MM.1S (cell line): ENCODE measurements around the gene POLA2.
"Not testable (repeated sequence)": the region's sequence is repeated elsewhere in the genome, so short reads cannot be mapped to it uniquely, and the experiment has no call there.

Experiments
- DNase-seq: peaks from one replicate; pipeline ENCODE4 v3.0.0-alpha.2; 2015
- H2AFZ ChIP-seq: fragments of 300-600 bp; sonication (generic); 2 replicates; pipeline ENCODE4 v1.6.0; 2016; ENCODE audit warnings: antibody characterized with exemption, low read length
- H3F3A ChIP-seq: fragments of 300-600 bp; sonication (generic); 2 replicates; pipeline ENCODE4 v1.6.1; 2016; ENCODE audit warnings: mild to moderate bottlenecking, antibody characterized with exemption, low read length, moderate library complexity, mixed read lengths; ENCODE audit not compliant: insufficient read depth
- H3K27ac ChIP-seq: fragments of 300-600 bp; sonication (generic); 2 replicates; pipeline ENCODE4 v1.5.1; 2016; ENCODE audit warnings: mild to moderate bottlenecking, low read length
- H3K27me3 ChIP-seq: fragments of 300-600 bp; sonication (generic); replicated peaks from 2 replicates; pipeline ENCODE4 v1.6.0; 2016; ENCODE audit warnings: low read length; ENCODE audit not compliant: insufficient read depth
- H3K36me3 ChIP-seq: fragments of 300-600 bp; sonication (generic); replicated peaks from 2 replicates; pipeline ENCODE4 v1.6.1; 2016; ENCODE audit warnings: mild to moderate bottlenecking, low read length, mixed read lengths; ENCODE audit not compliant: insufficient read depth
- H3K4me1 ChIP-seq: fragments of 300-600 bp; sonication (generic); 2 replicates; pipeline ENCODE4 v1.6.1; 2016; ENCODE audit warnings: low read length, mixed read lengths
- H3K4me2 ChIP-seq: fragments of 300-600 bp; sonication (generic); 2 replicates; pipeline ENCODE4 v1.6.0; 2016; ENCODE audit warnings: low read depth, low read length
- H3K4me3 ChIP-seq: fragments of 300-600 bp; sonication (generic); 2 replicates; pipeline ENCODE4 v1.5.1; 2016; ENCODE audit warnings: low read length, mixed read lengths
- H3K79me2 ChIP-seq: fragments of 300-600 bp; sonication (generic); 2 replicates; pipeline ENCODE4 v1.6.1; 2016; ENCODE audit warnings: mixed run types, low read length, mixed read lengths
- H3K9ac ChIP-seq: fragments of 300-600 bp; sonication (generic); 2 replicates; pipeline ENCODE4 v1.6.1; 2016; ENCODE audit warnings: low read length, mixed read lengths
- H3K9me2 ChIP-seq: fragments of 300-600 bp; sonication (generic); replicated peaks from 2 replicates; pipeline ENCODE4 v1.6.1; 2016; ENCODE audit warnings: mild to moderate bottlenecking, low read length, mixed read lengths; ENCODE audit not compliant: insufficient read depth
- H3K9me3 ChIP-seq: fragments of 300-600 bp; sonication (generic); replicated peaks from 2 replicates; pipeline ENCODE4 v1.6.1; 2016; ENCODE audit warnings: mild to moderate bottlenecking, low read length, mixed read lengths; ENCODE audit not compliant: insufficient read depth
- H4K20me1 ChIP-seq: fragments of 300-600 bp; sonication (generic); 2 replicates; pipeline ENCODE4 v1.6.1; 2016; ENCODE audit warnings: mild to moderate bottlenecking, low read length, moderate library complexity, mixed read lengths; ENCODE audit not compliant: insufficient read depth
- CTCF ChIP-seq: fragments of 300-600 bp; sonication (generic); IDR thresholded peaks from 2 replicates; pipeline ENCODE4 v1.5.1; 2016; ENCODE audit warnings: antibody characterized with exemption, low read length, mixed read lengths
- EZH2 ChIP-seq: fragments of 300-600 bp; sonication (generic); optimal IDR thresholded peaks from 2 replicates; pipeline ENCODE3; 2017; ENCODE audit warnings: low read depth, mild to moderate bottlenecking, antibody characterized with exemption, low read length, mixed read lengths
- EZH2phosphoT487 ChIP-seq: fragments of 300-600 bp; sonication (generic); IDR thresholded peaks from 2 replicates; pipeline ENCODE4 v1.6.1; 2018; ENCODE audit warnings: antibody characterized with exemption, low read length

POLA2 gene

GRCh38 chr11:65242389-65242788 lies 19.4 kb upstream of the POLA2 start:
- no peaks in the 10 kb centered on the region for H3K79me2 ChIP-seq
- no peak overlapping the region for H2AFZ ChIP-seq
- H3K9me3 ChIP-seq, result no peaks in the 10 kb centered on the region
- peaks cover 11% of the 10 kb centered on the region for H3K27me3 ChIP-seq
- no peaks in the 10 kb centered on the region for H3K4me1 ChIP-seq
- H3K9me2 ChIP-seq, result no peaks in the 10 kb centered on the region
- H3K4me3 ChIP-seq, result no peak overlapping the region
- no peaks in the 10 kb centered on the region for H3K36me3 ChIP-seq
- no peak for TF ChIP-seq CTCF
- no peak for TF ChIP-seq EZH2phosphoT487
- TF ChIP-seq EZH2, result no peak
- no peaks in the 10 kb centered on the region for H4K20me1 ChIP-seq
- H3K4me2 ChIP-seq, result no peak overlapping the region
- H3F3A ChIP-seq, result no peaks in the 10 kb centered on the region
- no peak for DNase-seq
- H3K27ac ChIP-seq, result no peak overlapping the region
- H3K9ac ChIP-seq, result no peak overlapping the region

GRCh38 chr11:65243797-65244196 lies 18.0 kb upstream of the POLA2 start:
- no peak overlapping the region for H3K4me3 ChIP-seq
- peaks cover 11% of the 10 kb centered on the region for H3K27me3 ChIP-seq
- TF ChIP-seq EZH2 (no peak), EZH2phosphoT487 (no peak), CTCF (no peak)
- no peak overlapping the region for H3K4me2 ChIP-seq
- H3K9me3 ChIP-seq, result no peaks in the 10 kb centered on the region
- no peak for DNase-seq
- H3K79me2 ChIP-seq, result no peaks in the 10 kb centered on the region
- H3K27ac ChIP-seq, result no peak overlapping the region
- no peaks in the 10 kb centered on the region for H3K9me2 ChIP-seq
- H4K20me1 ChIP-seq, result no peaks in the 10 kb centered on the region
- no peaks in the 10 kb centered on the region for H3K36me3 ChIP-seq
- H3F3A ChIP-seq, result no peaks in the 10 kb centered on the region
- H3K4me1 ChIP-seq, result no peaks in the 10 kb centered on the region
- H2AFZ ChIP-seq, result no peak overlapping the region
- H3K9ac ChIP-seq, result no peak overlapping the region

GRCh38 chr11:65245046-65245445 lies 16.7 kb upstream of the POLA2 start:
- H2AFZ ChIP-seq, H3F3A ChIP-seq, H3K36me3 ChIP-seq, H3K27ac ChIP-seq, H3K4me1 ChIP-seq, H4K20me1 ChIP-seq, DNase-seq, H3K79me2 ChIP-seq, H3K9me2 ChIP-seq, H3K4me2 ChIP-seq, H3K4me3 ChIP-seq, H3K9ac ChIP-seq, H3K9me3 ChIP-seq: not testable (repeated sequence)
- peaks cover 11% of the 10 kb centered on the region for H3K27me3 ChIP-seq

GRCh38 chr11:65246506-65246905 lies 15.3 kb upstream of the POLA2 start:
- no peaks in the 10 kb centered on the region for H3K9me3 ChIP-seq
- no peak overlapping the region for H3K4me2 ChIP-seq
- no peak overlapping the region for H3K27ac ChIP-seq
- peaks cover 8% of the 10 kb centered on the region for H3K27me3 ChIP-seq
- peaks cover 3% of the 10 kb centered on the region; the same call in 1 of the 2 replicates for H3F3A ChIP-seq
- no peak for DNase-seq
- H2AFZ ChIP-seq, result no peak overlapping the region
- no peak overlapping the region for H3K9ac ChIP-seq
- no peak for TF ChIP-seq EZH2
- TF ChIP-seq CTCF, result no peak
- no peak for TF ChIP-seq EZH2phosphoT487
- H4K20me1 ChIP-seq, result no peaks in the 10 kb centered on the region
- no peaks in the 10 kb centered on the region for H3K4me1 ChIP-seq
- no peaks in the 10 kb centered on the region for H3K36me3 ChIP-seq
- no peak overlapping the region for H3K4me3 ChIP-seq
- no peaks in the 10 kb centered on the region for H3K9me2 ChIP-seq
- H3K79me2 ChIP-seq, result no peaks in the 10 kb centered on the region

- not testable (repeated sequence) for H3F3A ChIP-seq, H3K27me3 ChIP-seq, H3K79me2 ChIP-seq, H3K9me2 ChIP-seq, H3K4me1 ChIP-seq, H2AFZ ChIP-seq, H3K36me3 ChIP-seq, H3K9ac ChIP-seq, H3K9me3 ChIP-seq, DNase-seq, H3K4me3 ChIP-seq, H3K4me2 ChIP-seq, H3K27ac ChIP-seq, H4K20me1 ChIP-seq
Measured at GRCh38 chr11:65248184-65248710, 13.5 kb upstream of the POLA2 start.
